Measurements from ENCODE around the gene ALG14. TPM values are rescaled to one million over a fixed set of nuclear protein-coding genes. Genes with fewer than 3 reads are reported as not detected.
"Not testable (repeated sequence)": the region's sequence is repeated elsewhere in the genome, so short reads cannot be mapped to it uniquely, and the experiment has no call there.

ALG14 gene
- polyA plus RNA-seq, 1 donor from 2014 or later, result 2.6 TPM

DNA sequence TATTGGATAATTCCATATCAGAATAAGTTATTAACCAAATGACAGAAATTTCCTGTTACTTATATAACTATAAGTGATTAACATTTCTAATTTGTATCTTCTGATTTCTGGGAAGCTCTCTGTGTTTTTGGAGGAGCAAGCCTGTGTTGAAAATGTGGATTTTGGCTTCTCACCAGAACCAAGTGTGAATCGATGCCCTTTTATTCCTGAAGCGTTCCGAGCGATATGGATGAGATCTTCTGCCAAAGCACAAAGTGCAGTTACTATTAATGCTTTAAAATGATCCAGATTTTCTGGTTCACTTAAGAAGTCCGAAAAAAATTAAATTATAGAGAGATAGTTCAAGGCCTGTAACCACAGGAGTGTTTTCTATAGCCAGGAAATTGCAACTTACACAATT lies 22.8 kb downstream of the ALG14 start:
- H3K9me3 ChIP-seq (ENCODE audit: low read length), result no peaks in the 10 kb centered on the region
- no peak overlapping the region for H3K4me2 ChIP-seq (ENCODE audit: low read length)
- H4K20me1 ChIP-seq (ENCODE audit: insufficient read depth), result no peaks in the 10 kb centered on the region
- TF ChIP-seq TAF1 (IDR thresholded peaks at IDR 0.05; ENCODE audit: low read depth), result no peak
- no peak overlapping the region for H3K27ac ChIP-seq (ENCODE audit: low read length)
- H3K79me2 ChIP-seq (replicated peaks; ENCODE audit: insufficient read depth, low read length), result no peaks in the 10 kb centered on the region
- H3K36me3 ChIP-seq (ENCODE audit: insufficient read depth, low read length), result no peaks in the 10 kb centered on the region
- H3K9ac ChIP-seq (ENCODE audit: low read length), result no peak overlapping the region
- no peaks in the 10 kb centered on the region for H3K9me2 ChIP-seq (ENCODE audit: insufficient read depth, low read length)
- no peaks in the 10 kb centered on the region for H3F3A ChIP-seq (ENCODE audit: insufficient read depth, low read length, poor library complexity, severe bottlenecking)
- H2AFZ ChIP-seq (ENCODE audit: low read depth, low read length), result no peak overlapping the region
- H3K27me3 ChIP-seq (ENCODE audit: insufficient read depth, low read depth, low read length), result no peaks in the 10 kb centered on the region
- no peak overlapping the region for H3K4me3 ChIP-seq (ENCODE audit: low read length)

DNA sequence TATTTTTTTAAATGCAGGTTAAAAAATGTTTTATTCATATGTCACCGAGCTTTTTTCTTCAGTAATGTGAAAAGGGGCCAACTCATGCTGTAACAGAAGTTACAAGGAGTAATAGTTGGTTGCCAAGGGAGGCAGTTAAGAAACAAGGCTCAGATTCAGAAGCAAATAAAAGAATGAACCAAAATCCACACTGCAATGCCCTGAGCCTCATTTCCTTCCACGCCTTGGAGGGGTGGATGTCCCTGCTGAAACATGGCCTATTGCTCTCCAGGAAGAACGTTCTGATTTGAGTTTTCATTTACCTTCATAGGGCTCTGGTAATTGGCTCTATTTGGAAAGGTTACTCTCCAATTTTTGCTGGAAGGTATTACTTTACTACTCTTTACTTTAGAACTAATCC lies 24.4 kb downstream of the ALG14 start:
- TF ChIP-seq RAD21 (conservative IDR thresholded peaks at IDR 0.05) (no peak), EZH2 (IDR thresholded peaks at IDR 0.05; ENCODE audit: borderline replicate concordance, insufficient read depth, low read length, poor library complexity, severe bottlenecking) (no peak), POLR2AphosphoS5 (IDR thresholded peaks at IDR 0.05) (no peak), TAF1 (IDR thresholded peaks at IDR 0.05; ENCODE audit: low read depth) (no peak), MXI1 (conservative IDR thresholded peaks at IDR 0.05; ENCODE audit: poor library complexity, severe bottlenecking) (no peak), SMC3 (conservative IDR thresholded peaks at IDR 0.05; ENCODE audit: poor library complexity) (no peak), EP300 (conservative IDR thresholded peaks at IDR 0.05; ENCODE audit: poor library complexity, severe bottlenecking) (no peak)
- TF ChIP-seq, protein P1, sequence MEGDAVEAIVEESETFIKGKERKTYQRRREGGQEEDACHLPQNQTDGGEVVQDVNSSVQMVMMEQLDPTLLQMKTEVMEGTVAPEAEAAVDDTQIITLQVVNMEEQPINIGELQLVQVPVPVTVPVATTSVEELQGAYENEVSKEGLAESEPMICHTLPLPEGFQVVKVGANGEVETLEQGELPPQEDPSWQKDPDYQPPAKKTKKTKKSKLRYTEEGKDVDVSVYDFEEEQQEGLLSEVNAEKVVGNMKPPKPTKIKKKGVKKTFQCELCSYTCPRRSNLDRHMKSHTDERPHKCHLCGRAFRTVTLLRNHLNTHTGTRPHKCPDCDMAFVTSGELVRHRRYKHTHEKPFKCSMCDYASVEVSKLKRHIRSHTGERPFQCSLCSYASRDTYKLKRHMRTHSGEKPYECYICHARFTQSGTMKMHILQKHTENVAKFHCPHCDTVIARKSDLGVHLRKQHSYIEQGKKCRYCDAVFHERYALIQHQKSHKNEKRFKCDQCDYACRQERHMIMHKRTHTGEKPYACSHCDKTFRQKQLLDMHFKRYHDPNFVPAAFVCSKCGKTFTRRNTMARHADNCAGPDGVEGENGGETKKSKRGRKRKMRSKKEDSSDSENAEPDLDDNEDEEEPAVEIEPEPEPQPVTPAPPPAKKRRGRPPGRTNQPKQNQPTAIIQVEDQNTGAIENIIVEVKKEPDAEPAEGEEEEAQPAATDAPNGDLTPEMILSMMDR (IDR thresholded peaks at IDR 0.05; ENCODE audit: poor library complexity, severe bottlenecking), result no peak
- TF ChIP-seq, protein P2, sequence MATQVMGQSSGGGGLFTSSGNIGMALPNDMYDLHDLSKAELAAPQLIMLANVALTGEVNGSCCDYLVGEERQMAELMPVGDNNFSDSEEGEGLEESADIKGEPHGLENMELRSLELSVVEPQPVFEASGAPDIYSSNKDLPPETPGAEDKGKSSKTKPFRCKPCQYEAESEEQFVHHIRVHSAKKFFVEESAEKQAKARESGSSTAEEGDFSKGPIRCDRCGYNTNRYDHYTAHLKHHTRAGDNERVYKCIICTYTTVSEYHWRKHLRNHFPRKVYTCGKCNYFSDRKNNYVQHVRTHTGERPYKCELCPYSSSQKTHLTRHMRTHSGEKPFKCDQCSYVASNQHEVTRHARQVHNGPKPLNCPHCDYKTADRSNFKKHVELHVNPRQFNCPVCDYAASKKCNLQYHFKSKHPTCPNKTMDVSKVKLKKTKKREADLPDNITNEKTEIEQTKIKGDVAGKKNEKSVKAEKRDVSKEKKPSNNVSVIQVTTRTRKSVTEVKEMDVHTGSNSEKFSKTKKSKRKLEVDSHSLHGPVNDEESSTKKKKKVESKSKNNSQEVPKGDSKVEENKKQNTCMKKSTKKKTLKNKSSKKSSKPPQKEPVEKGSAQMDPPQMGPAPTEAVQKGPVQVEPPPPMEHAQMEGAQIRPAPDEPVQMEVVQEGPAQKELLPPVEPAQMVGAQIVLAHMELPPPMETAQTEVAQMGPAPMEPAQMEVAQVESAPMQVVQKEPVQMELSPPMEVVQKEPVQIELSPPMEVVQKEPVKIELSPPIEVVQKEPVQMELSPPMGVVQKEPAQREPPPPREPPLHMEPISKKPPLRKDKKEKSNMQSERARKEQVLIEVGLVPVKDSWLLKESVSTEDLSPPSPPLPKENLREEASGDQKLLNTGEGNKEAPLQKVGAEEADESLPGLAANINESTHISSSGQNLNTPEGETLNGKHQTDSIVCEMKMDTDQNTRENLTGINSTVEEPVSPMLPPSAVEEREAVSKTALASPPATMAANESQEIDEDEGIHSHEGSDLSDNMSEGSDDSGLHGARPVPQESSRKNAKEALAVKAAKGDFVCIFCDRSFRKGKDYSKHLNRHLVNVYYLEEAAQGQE (IDR thresholded peaks at IDR 0.05; ENCODE audit: borderline replicate concordance), result no peak
- Histone ChIP-seq H3K9me3 (ENCODE audit: low read length) (no peaks in the 10 kb centered on the region), H3K79me2 (replicated peaks; ENCODE audit: insufficient read depth, low read length) (no peaks in the 10 kb centered on the region), H3K27me3 (ENCODE audit: insufficient read depth, low read depth, low read length) (no peaks in the 10 kb centered on the region), H3K9me2 (ENCODE audit: insufficient read depth, low read length) (no peaks in the 10 kb centered on the region), H3F3A (ENCODE audit: insufficient read depth, low read length, poor library complexity, severe bottlenecking) (no peaks in the 10 kb centered on the region), H3K36me3 (ENCODE audit: insufficient read depth, low read length) (no peaks in the 10 kb centered on the region), H3K4me3 (ENCODE audit: low read length) (no peak overlapping the region), H3K9ac (ENCODE audit: low read length) (no peak overlapping the region), H4K20me1 (ENCODE audit: insufficient read depth) (no peaks in the 10 kb centered on the region), H3K27ac (ENCODE audit: low read length) (no peak overlapping the region), H2AFZ (ENCODE audit: low read depth, low read length) (no peak overlapping the region), H3K4me2 (ENCODE audit: low read length) (no peak overlapping the region)

DNA sequence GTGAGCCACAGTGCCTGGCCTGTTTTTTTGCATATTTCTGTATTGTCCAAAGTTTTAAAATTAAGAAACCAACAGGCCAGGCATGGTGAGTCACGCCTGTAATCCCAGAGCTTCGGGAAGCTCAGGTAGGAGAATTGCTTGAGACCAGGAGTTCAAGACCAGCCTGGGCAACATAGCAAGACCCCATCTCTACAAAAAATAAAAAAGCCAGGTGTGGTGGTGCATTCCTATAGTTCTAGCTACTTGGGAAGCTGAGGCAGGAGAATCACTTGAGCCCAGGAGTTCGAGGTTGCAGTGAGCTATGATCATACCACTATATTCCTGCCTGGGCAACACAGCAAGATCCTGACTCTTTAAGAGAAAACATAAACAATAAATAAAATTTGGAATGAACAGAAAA lies 25.1 kb downstream of the ALG14 start:
- not testable (repeated sequence) for H3F3A ChIP-seq (ENCODE audit: insufficient read depth, low read length, poor library complexity, severe bottlenecking); H3K27me3 ChIP-seq (ENCODE audit: insufficient read depth, low read depth, low read length); H3K9me2 ChIP-seq (ENCODE audit: insufficient read depth, low read length); H4K20me1 ChIP-seq (ENCODE audit: insufficient read depth); H3K9me3 ChIP-seq (ENCODE audit: low read length); H3K79me2 ChIP-seq (replicated peaks; ENCODE audit: insufficient read depth, low read length); H3K27ac ChIP-seq (ENCODE audit: low read length); H3K36me3 ChIP-seq (ENCODE audit: insufficient read depth, low read length); H3K4me2 ChIP-seq (ENCODE audit: low read length); H3K9ac ChIP-seq (ENCODE audit: low read length); H2AFZ ChIP-seq (ENCODE audit: low read depth, low read length); H3K4me3 ChIP-seq (ENCODE audit: low read length)

All from neural cell (in vitro differentiated cells).